ENCODE measurements around the gene HS3ST3A1.

- TF ChIP-seq RCOR1 (IDR thresholded peaks at IDR 0.05; ENCODE audit: insufficient replicate concordance, low read length) (no peak), CTCF (conservative IDR thresholded peaks at IDR 0.05; ENCODE audit: low read depth, low read length) (no peak), ELK1 (IDR thresholded peaks at IDR 0.05; ENCODE audit: borderline replicate concordance, low read depth, low read length) (no peak), CEBPB (IDR thresholded peaks at IDR 0.05; ENCODE audit: low read depth, low read length) (no peak), CHD1 (IDR thresholded peaks at IDR 0.05; ENCODE audit: low read depth, low read length) (no peak), SMC3 (IDR thresholded peaks at IDR 0.05; ENCODE audit: low read depth, low read length) (no peak), POLR2A (IDR thresholded peaks at IDR 0.05; ENCODE audit: low read depth, low read length) (no peak), USF2 (IDR thresholded peaks at IDR 0.05; ENCODE audit: low read depth, low read length) (no peak), RAD21 (IDR thresholded peaks at IDR 0.05; ENCODE audit: low read length) (no peak), BHLHE40 (IDR thresholded peaks at IDR 0.05; ENCODE audit: low read depth, low read length) (no peak), MXI1 (IDR thresholded peaks at IDR 0.05; ENCODE audit: borderline replicate concordance, low read depth, low read length) (no peak), RFX5 (IDR thresholded peaks at IDR 0.05; ENCODE audit: low read depth, low read length) (no peak), MAFK (IDR thresholded peaks at IDR 0.05; ENCODE audit: low read depth, low read length) (no peak), FOS (IDR thresholded peaks at IDR 0.05; ENCODE audit: low read depth, low read length) (no peak)
Observed at GRCh38 chr17:13546851-13547250, 54.9 kb downstream of the HS3ST3A1 start.
